IPS-20b (cell line): ENCODE results near the gene CDKN1C.

Experiments
- H3K27ac ChIP-seq: one replicate; pipeline ENCODE4 v1.5.1; 2013; ENCODE audit warnings: low read length
- H3K27me3 ChIP-seq: 2 replicates; pipeline ENCODE4 v1.6.1; 2013; ENCODE audit warnings: mild to moderate bottlenecking, low read length, inconsistent platforms; ENCODE audit not compliant: insufficient read depth
- H3K36me3 ChIP-seq: 2 replicates; pipeline ENCODE4 v1.6.1; 2013; ENCODE audit warnings: low read depth, mild to moderate bottlenecking, inconsistent platforms, low read length, moderate library complexity; ENCODE audit not compliant: insufficient read depth
- H3K4me1 ChIP-seq: 2 replicates; pipeline ENCODE4 v1.6.1; 2013; ENCODE audit warnings: mild to moderate bottlenecking, control low read depth, inconsistent platforms, low read length, moderate library complexity; ENCODE audit not compliant: insufficient read depth
- H3K4me3 ChIP-seq: 2 replicates; pipeline ENCODE4 v1.5.1; 2013; ENCODE audit warnings: mild to moderate bottlenecking, low read length, inconsistent platforms
- H3K9ac ChIP-seq: 2 replicates; pipeline ENCODE4 v1.6.1; 2013; ENCODE audit warnings: low read depth, mild to moderate bottlenecking, inconsistent platforms, low read length, moderate library complexity
- H3K9me3 ChIP-seq: 2 replicates; pipeline ENCODE4 v1.6.1; 2013; ENCODE audit warnings: mild to moderate bottlenecking, low read depth, low read length, inconsistent platforms; ENCODE audit not compliant: insufficient read depth

CDKN1C gene

DNA sequence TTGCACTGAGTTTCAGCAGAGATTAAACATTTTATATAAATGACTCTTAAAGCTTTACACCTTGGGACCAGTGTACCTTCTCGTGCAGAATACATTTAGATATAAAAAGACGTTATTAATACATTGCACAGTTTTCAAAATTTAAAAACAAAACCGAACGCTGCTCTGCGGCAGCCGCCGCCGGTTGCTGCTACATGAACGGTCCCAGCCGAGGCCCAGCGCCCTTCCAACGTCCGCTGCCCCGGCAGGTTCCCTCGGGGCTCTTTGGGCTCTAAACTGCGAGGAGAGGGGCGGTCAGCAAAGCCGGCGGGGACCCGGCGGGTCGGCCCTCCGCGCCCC lies 2.0 kb downstream of the CDKN1C start:
- Histone ChIP-seq H3K27ac (no peak overlapping the region), H3K9ac (no peak overlapping the region; the same call in 1 of the 2 replicates), H3K4me3 (peak overlapping the region; percentile 44; the same call in 1 of the 2 replicates), H3K4me1 (peaks cover 3% of the 10 kb centered on the region; the same call in 1 of the 2 replicates), H3K36me3 (no peaks in the 10 kb centered on the region), H3K9me3 (no peaks in the 10 kb centered on the region), H3K27me3 (peaks cover 90% of the 10 kb centered on the region)

DNA sequence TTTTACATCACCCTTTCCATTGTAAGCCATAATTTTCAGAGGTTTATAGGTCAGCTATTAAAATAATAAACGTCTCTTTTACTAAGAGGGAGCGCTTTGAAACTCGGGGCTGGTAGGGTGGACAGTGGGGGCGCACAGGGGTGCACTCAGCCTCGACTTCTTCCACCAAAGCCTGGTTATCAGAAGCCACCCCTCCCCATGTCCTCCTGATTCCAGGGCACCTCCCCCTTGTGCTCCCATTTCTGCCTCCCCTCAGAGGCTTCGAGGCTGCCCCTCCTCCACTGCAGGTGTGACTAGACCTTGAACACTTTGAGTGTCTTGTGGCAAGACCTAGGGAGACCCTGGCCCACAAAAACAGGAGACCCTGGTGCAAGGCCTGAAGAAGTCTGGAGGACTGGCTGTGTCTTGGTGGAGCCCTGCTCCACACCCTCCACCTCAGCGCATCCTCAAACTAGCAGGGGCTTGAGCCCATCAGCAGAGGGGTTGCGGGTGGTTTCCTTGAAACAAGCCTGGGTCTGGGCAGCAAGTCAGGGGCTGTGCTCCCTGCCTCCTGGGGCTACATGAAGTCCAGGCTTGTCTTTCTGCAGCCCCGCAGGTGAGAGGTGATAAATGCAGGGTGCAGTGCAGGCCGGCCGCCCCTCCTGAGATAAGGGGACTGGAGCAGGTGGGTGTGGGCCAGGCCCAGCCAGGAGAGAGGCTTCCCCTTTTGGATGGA lies 3.0 kb downstream of the CDKN1C start:
- Histone ChIP-seq H3K27ac (no peak overlapping the region), H3K27me3 (peaks cover 86% of the 10 kb centered on the region), H3K9ac (no peak overlapping the region), H3K4me1 (peaks cover 3% of the 10 kb centered on the region; the same call in 1 of the 2 replicates), H3K4me3 (peak overlapping the region; percentile 44; the same call in 1 of the 2 replicates), H3K9me3 (no peaks in the 10 kb centered on the region), H3K36me3 (no peaks in the 10 kb centered on the region)

DNA sequence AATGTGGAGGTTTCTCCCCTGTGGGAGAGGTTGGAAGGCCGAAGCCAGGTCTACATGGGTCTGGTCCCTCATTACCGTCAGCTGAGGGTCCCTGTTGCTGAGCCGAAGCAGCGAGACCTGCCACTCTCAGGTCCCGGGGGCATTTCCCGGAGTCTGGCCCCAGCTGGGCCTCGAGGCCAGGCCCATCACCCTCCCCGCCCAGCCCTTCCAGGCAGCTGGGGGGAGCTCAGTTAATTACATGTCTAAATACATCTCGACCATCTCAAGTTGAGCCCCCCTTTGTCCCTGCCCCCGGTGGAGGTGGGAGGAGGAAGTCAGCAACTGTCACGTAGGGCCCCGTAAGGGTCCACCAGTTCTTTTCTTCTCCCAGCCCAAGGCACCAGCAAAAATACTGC lies 3.6 kb downstream of the CDKN1C start:
- Histone ChIP-seq H3K9ac (no peak overlapping the region), H3K36me3 (no peaks in the 10 kb centered on the region), H3K4me3 (no peak overlapping the region), H3K9me3 (no peaks in the 10 kb centered on the region), H3K27me3 (peaks cover 86% of the 10 kb centered on the region), H3K4me1 (peaks cover 3% of the 10 kb centered on the region; the same call in 1 of the 2 replicates), H3K27ac (no peak overlapping the region)

DNA sequence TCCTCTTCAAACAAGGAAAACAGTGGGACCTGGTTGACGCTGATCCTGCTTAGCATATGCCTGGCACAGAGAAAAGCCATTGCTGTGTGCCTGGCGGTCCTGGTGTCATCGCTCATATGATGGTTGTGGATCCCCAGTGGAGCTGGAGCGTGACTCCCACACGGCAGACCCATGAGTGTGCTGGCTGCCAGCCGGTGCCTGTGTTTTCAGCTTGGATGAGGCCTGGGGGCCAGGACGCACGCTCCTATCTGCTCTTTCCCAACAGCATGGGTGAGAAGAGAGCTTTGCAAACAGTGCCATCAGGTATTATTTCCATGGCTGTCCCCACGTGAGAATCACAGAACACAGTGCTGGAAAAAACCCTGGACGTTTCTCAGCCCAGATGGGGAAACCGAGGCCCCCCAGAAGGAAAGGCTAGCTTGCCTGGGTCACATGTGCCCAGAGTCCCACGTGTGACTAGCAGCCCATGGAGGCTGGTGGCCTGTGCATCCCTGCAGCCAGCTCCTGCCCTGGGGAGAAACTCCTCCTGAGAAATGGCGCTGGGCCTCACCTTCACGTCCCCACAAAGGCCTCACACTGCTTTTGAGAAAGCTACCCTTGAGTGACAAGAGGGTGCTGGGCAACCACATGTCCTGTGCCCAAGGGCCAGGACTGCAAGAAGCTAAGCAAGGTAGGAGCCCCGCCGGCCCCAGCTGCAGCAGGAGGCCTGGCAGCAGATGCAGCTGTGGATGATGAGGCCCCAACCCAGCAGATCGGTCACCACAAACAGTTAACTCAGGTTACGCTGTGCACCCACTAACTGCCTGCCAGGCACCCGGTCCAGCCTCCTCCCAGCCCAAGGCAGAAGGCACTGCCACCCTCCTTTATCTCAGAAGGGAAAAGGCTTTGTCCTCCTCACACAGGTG lies 4.2 kb downstream of the CDKN1C start:
- Histone ChIP-seq H3K4me3 (no peak overlapping the region), H3K9me3 (no peaks in the 10 kb centered on the region)

DNA sequence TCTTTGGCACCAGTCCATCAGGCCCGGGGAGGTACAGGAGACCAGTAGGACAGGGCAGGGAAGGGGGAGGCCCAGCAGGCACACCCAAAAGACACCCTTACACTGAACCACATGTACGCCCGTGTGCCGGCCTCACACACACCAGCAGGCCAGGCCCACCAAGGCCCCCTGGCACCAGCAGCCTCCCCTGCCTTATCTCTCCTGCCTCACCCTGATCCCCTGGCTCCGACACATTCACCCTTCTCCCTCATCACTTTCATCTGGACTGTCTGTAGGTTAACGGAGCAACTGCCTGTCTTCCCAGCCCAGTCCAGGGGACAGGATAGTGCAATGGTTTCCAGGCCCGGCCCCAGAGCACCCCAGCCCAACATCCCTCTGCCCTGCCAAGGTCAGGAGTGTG lies 4.9 kb downstream of the CDKN1C start:
- no peaks in the 10 kb centered on the region for H3K9me3 ChIP-seq
- H3K27ac ChIP-seq: no peak overlapping the region
- no peak overlapping the region for H3K9ac ChIP-seq
- no peaks in the 10 kb centered on the region for H3K36me3 ChIP-seq
- H3K4me3 ChIP-seq: no peak overlapping the region
- H3K27me3 ChIP-seq: peaks cover 90% of the 10 kb centered on the region
- peaks cover 3% of the 10 kb centered on the region; the same call in 1 of the 2 replicates for H3K4me1 ChIP-seq

More for the DNA sequence above, 4.2 kb downstream of the CDKN1C start:
- Histone ChIP-seq H3K27me3 (peaks cover 86% of the 10 kb centered on the region), H3K4me1 (peaks cover 3% of the 10 kb centered on the region; the same call in 1 of the 2 replicates), H3K36me3 (no peaks in the 10 kb centered on the region), H3K27ac (no peak overlapping the region), H3K9ac (no peak overlapping the region)

DNA sequence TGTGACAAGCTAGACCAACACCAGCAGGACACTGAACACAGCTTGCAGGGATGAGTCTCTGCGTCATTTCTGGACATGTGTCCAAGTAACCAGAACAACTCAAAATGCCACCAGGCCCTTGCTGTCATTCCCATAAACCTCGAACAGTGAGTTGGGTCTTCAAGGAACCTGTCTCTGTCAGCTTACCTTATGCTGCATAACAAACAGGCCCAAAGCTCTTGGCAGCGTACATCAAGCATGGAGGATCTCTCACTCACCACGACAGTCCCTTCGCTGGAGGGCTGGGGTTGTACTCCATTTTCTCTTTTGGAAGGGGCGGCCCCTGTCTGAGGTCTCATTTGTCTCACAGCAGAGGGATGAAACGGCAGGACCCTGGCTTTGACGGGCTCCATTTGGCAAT lies 6.8 kb downstream of the CDKN1C start:
- Histone ChIP-seq H3K9me3 (no peaks in the 10 kb centered on the region), H3K27me3 (peaks cover 95% of the 10 kb centered on the region), H3K27ac (no peak overlapping the region), H3K4me3 (no peak overlapping the region), H3K9ac (no peak overlapping the region), H3K36me3 (no peaks in the 10 kb centered on the region), H3K4me1 (peaks cover 3% of the 10 kb centered on the region; the same call in 1 of the 2 replicates)

DNA sequence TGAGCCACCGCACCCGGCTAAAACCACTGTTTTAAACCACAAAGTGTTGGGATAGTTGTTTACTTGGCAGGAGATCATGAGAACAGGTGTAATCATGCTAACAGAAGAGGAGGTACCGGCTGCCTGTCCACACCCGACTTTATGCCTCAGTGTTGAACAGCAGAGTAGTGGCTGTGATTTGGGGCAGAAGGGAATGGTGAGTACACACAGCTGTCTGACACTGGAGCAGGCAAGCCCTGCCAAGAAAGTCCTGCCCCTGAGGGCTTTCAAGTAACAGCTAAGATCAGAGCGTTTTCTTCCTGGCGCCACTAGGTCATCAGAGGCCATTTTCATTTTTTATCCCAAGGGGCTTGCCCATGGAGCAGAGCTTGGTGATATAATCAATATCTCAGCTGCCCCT lies 8.1 kb downstream of the CDKN1C start:
- Histone ChIP-seq H3K4me1 (peaks cover 1% of the 10 kb centered on the region; the same call in 1 of the 2 replicates), H3K27ac (no peak overlapping the region), H3K4me3 (no peak overlapping the region), H3K36me3 (no peaks in the 10 kb centered on the region), H3K9me3 (no peaks in the 10 kb centered on the region), H3K27me3 (peaks cover 88% of the 10 kb centered on the region), H3K9ac (no peak overlapping the region)

DNA sequence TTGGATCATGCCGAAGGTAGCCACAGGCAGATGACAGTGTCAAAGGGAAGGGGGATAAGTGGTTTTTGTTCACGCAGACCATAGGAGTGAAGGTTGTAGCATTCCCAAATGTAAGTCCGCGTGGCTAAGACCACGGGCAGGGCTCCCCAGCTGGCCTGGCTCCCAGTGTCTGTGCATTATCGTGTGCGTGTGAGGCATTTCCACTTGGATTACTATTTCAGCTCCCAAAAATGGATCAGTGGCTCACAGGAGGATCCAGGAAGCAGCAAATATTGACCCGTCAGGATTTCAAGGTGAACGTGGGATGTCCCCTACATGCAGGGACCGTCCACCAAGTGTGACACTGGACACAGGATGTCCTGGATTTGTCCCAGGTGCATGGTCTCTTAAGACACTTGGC lies 10.6 kb downstream of the CDKN1C start:
- Histone ChIP-seq H3K4me3 (no peak overlapping the region), H3K27me3 (peaks cover 86% of the 10 kb centered on the region), H3K9me3 (no peaks in the 10 kb centered on the region), H3K4me1 (no peaks in the 10 kb centered on the region; the same call in 1 of the 2 replicates), H3K27ac (no peak overlapping the region), H3K36me3 (no peaks in the 10 kb centered on the region), H3K9ac (no peak overlapping the region)

DNA sequence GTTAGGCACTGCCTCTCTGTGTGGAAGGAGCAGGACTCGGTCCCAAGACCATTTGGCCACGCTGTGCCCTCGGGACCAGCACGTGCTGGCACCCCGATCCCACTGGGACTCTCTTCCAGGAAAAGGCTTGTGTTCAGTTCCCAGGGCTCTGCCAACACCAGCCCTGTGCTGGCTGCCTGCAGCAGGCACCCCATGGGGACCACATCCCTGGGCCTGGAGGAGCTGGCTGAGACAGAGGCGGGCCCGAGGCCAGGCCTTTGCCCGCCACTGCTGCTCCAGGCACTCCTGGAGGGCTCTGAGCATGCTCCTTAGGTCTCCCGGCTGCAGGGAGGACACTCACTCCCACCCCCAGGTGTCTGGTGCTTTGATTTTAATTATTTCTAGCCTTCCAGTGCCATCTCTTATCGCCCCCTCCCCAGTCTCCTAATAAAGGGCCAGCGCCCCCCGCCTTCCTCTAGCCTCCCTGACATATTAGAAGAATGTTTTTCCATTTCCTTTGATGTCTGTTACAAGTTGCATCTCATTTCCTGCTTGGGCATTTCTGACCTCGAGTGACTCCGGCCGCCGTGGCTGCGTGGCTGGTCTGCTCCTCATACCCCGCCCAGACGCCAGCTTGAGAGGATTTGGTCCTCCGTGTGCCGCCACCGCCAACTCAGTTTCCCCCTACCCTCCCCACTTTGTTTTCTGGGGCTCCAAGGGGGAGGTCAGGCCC lies 14.4 kb downstream of the CDKN1C start:
- Histone ChIP-seq H3K9ac (no peak overlapping the region), H3K4me1 (peaks cover 8% of the 10 kb centered on the region; the same call in 1 of the 2 replicates)

DNA sequence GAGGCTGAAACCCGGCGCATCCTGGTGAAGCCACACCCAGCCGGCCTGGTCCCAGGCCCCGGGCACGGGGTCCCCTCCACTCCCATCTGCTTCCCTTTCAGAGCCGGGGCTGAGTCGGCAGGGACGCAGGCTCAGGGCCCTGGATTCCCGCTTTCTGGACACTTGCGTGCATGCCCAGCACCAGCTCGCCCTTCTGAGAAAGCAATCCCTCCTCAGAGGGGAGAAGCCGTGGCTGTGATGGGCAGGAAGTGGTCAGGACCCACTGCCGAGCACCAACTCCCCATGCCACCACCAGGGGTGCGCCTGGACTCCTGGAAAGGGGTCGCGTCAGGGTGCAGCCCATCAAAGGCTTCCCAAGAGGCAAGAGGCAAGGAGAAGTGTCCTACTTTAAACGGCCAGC lies 15.1 kb downstream of the CDKN1C start:
- Histone ChIP-seq H3K9me3 (no peaks in the 10 kb centered on the region), H3K36me3 (no peaks in the 10 kb centered on the region), H3K27ac (no peak overlapping the region), H3K4me1 (peaks cover 8% of the 10 kb centered on the region; the same call in 1 of the 2 replicates), H3K4me3 (no peak overlapping the region), H3K9ac (no peak overlapping the region), H3K27me3 (peaks cover 90% of the 10 kb centered on the region)

More for the DNA sequence above, 14.4 kb downstream of the CDKN1C start:
- Histone ChIP-seq H3K36me3 (no peaks in the 10 kb centered on the region), H3K27me3 (peaks cover 90% of the 10 kb centered on the region), H3K27ac (no peak overlapping the region), H3K9me3 (no peaks in the 10 kb centered on the region), H3K4me3 (no peak overlapping the region)
